Stimulated activated naive CD8-positive, alpha-beta T cell treated with anti-CD3 and anti-CD28 coated beads, Interleukin-15, Interleukin-2, amounts not matched to agents 100 ng/mL and 50 ng/mL, for 24 hours (primary cell): ENCODE measurements around the gene PTPRQ.
"Not testable (repeated sequence)": the region's sequence is repeated elsewhere in the genome, so short reads cannot be mapped to it uniquely, and the experiment has no call there.

Experiments used
- H3K27ac Mint-ChIP-seq: one replicate; pipeline ENCODE4 v1.8.0; 2021; ENCODE audit warnings: mild to moderate bottlenecking, mixed read lengths
- H3K27me3 Mint-ChIP-seq: one replicate; pipeline ENCODE4 v1.8.0; 2021; ENCODE audit warnings: mixed read lengths
- H3K36me3 Mint-ChIP-seq: one replicate; pipeline ENCODE4 v1.8.0; 2021; ENCODE audit warnings: low read depth, mixed read lengths
- H3K4me1 Mint-ChIP-seq: one replicate; pipeline ENCODE4 v1.8.0; 2021; ENCODE audit warnings: low read depth, mixed read lengths
- H3K4me3 Mint-ChIP-seq: one replicate; pipeline ENCODE4 v1.8.0; 2021; ENCODE audit warnings: mild to moderate bottlenecking, mixed read lengths
- H3K9me3 Mint-ChIP-seq: one replicate; pipeline ENCODE4 v1.8.0; 2021; ENCODE audit warnings: mixed read lengths

The PTPRQ gene

DNA sequence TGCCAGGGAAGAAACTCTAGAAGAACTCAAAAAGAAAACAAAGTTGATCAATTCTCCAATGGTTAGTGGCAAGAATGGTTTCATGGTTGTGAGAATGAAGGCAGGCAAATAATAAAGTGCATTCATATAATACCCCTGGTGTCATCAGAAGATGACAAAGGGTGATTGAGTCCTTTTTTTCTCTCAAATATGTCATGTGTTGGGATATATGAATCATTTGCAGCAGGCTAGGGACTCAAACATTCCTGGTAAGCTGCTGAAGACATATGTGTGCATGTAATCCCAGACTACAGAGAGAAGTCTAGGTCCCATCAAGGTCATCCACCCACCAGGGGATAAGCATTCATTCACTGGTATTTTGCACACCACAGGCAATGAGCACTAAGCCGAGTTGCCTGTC lies 181.0 kb downstream of the PTPRQ start:
- H3K27me3 Mint-ChIP-seq, result no peaks in the 10 kb centered on the region
- no peak overlapping the region for H3K4me3 Mint-ChIP-seq
- no peak overlapping the region for H3K27ac Mint-ChIP-seq
- H3K4me1 Mint-ChIP-seq, result no peaks in the 10 kb centered on the region
- H3K9me3 Mint-ChIP-seq, result no peaks in the 10 kb centered on the region
- no peaks in the 10 kb centered on the region for H3K36me3 Mint-ChIP-seq

DNA sequence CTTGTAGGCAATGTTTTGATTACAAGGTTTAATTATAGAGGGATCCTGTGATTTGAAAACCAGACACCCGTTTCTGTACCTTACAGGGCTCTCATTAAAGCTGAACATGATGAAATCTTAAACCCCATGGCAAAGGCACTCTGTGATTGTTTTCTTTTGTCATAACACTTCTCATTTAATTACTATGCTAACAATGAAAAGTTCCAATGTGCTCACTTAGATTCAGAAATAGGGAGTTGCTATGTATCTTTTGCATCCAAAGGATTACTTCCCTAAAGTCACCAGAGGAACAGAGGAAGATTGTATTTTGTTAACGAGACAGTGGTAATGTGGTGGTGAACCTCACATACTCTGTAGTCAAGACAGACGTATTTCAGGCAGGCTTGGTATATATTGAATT lies 181.9 kb downstream of the PTPRQ start:
- H3K4me3 Mint-ChIP-seq, result no peak overlapping the region
- no peaks in the 10 kb centered on the region for H3K36me3 Mint-ChIP-seq
- no peaks in the 10 kb centered on the region for H3K27me3 Mint-ChIP-seq
- H3K4me1 Mint-ChIP-seq, result no peaks in the 10 kb centered on the region
- no peaks in the 10 kb centered on the region for H3K9me3 Mint-ChIP-seq
- H3K27ac Mint-ChIP-seq, result no peak overlapping the region

GRCh38 chr12:80627782-80628181 lies 183.7 kb downstream of the PTPRQ start:
- Mint-ChIP-seq H3K4me1 (no peaks in the 10 kb centered on the region), H3K27me3 (no peaks in the 10 kb centered on the region), H3K36me3 (no peaks in the 10 kb centered on the region), H3K4me3 (no peak overlapping the region), H3K9me3 (no peaks in the 10 kb centered on the region), H3K27ac (no peak overlapping the region)

- no peaks in the 10 kb centered on the region for H3K36me3 Mint-ChIP-seq
- no peaks in the 10 kb centered on the region for H3K4me1 Mint-ChIP-seq
- no peaks in the 10 kb centered on the region for H3K9me3 Mint-ChIP-seq
- no peak overlapping the region for H3K27ac Mint-ChIP-seq
- H3K4me3 Mint-ChIP-seq, result no peak overlapping the region
- H3K27me3 Mint-ChIP-seq, result no peaks in the 10 kb centered on the region
Observed at GRCh38 chr12:80632835-80633234, 188.8 kb downstream of the PTPRQ start.

DNA sequence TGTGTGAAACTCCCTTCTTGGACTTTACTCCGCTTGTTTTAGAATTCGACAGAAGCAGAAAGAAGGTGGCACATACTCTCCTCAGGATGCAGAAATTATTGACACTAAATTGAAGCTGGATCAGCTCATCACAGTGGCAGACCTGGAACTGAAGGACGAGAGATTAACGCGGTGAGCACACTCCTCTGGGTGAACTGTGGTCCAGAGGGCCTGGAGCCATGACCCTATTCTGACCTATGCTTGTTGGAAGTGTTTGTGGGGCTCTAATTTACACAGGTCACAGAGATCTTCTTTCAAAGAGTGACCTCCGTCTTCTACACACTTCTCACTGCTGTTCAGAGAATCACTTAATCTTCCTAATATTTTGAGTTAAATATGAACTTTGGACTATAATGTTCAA lies 190.9 kb downstream of the PTPRQ start:
- H3K27ac Mint-ChIP-seq, result no peak overlapping the region

DNA sequence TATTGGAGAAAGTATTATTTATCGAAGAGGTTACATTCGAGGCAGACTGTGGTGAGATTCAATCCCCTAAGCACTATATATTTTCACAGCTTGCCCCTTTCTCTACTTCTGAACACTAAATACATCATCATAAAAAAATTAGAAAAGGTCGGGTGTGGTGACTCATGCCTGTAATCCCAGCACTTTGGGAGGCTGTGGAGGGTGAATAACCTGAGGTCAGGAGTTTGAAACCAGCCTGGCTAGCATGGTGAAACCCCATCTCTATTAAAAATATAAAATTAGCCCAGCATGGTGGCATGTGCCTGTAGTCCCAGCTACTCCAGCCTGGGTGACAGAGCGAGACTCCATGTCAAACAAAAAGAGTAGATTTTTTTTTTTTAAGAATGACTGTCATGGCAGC lies 192.8 kb downstream of the PTPRQ start:
- Mint-ChIP-seq H3K9me3 (peaks cover 11% of the 10 kb centered on the region), H3K27me3 (no peaks in the 10 kb centered on the region)

More for the DNA sequence above, 190.9 kb downstream of the PTPRQ start:
- no peaks in the 10 kb centered on the region for H3K27me3 Mint-ChIP-seq
- no peak overlapping the region for H3K4me3 Mint-ChIP-seq
- H3K4me1 Mint-ChIP-seq, result no peaks in the 10 kb centered on the region
- H3K36me3 Mint-ChIP-seq, result no peaks in the 10 kb centered on the region
- H3K9me3 Mint-ChIP-seq, result peaks cover 5% of the 10 kb centered on the region

GRCh38 chr12:80641936-80642335 lies 197.9 kb downstream of the PTPRQ start:
- Mint-ChIP-seq H3K36me3 (no peaks in the 10 kb centered on the region), H3K4me1 (no peaks in the 10 kb centered on the region), H3K27ac (no peak overlapping the region), H3K27me3 (no peaks in the 10 kb centered on the region), H3K4me3 (no peak overlapping the region), H3K9me3 (peaks cover 16% of the 10 kb centered on the region)

More for the DNA sequence above, 192.8 kb downstream of the PTPRQ start:
- no peak overlapping the region for H3K27ac Mint-ChIP-seq
- H3K36me3 Mint-ChIP-seq, result no peaks in the 10 kb centered on the region
- H3K4me3 Mint-ChIP-seq, result no peak overlapping the region
- no peaks in the 10 kb centered on the region for H3K4me1 Mint-ChIP-seq

DNA sequence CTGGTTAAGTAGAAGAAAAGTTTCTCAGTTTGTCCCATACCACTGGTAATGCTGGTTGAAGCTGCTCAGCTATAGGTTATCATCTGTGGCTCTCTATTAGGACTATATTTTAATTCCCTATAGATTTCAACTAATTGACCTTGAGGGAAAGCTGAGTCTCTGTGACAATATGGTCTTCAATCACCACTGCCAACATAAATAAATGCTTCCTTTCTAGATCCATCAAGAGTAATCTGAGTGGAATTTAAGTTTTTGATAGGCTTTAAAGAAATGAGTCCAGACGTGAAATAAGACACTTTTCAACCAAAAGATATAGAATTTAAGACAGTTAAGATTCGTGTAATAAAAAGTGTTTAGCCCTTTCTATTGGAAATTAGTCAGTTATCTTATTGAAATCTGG lies 199.9 kb downstream of the PTPRQ start:
- Mint-ChIP-seq H3K4me3 (no peak overlapping the region), H3K9me3 (peaks cover 12% of the 10 kb centered on the region), H3K36me3 (no peaks in the 10 kb centered on the region), H3K27ac (no peak overlapping the region), H3K4me1 (no peaks in the 10 kb centered on the region), H3K27me3 (no peaks in the 10 kb centered on the region)

DNA sequence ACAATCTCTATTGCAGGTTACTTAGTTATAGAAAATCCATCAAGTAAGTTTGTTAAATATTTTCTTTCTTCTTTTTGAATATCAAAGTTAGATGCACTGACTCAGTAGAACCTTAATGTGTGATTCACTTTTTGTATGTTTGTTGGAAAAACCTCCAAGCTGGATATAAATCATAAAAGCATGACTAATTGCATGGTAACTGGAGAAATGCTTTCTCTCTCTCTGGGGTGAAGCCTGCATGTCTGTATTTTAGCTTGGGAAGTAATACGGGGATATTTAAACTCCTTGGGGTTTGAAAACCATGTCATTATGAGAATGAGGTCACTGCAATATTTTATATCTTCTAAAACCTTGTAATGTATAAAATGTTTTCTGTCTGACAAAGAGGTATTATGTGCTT lies 204.8 kb downstream of the PTPRQ start:
- H3K27ac Mint-ChIP-seq, result no peak overlapping the region
- H3K4me1 Mint-ChIP-seq, result no peaks in the 10 kb centered on the region
- H3K36me3 Mint-ChIP-seq, result no peaks in the 10 kb centered on the region
- no peaks in the 10 kb centered on the region for H3K27me3 Mint-ChIP-seq
- no peaks in the 10 kb centered on the region for H3K9me3 Mint-ChIP-seq
- no peak overlapping the region for H3K4me3 Mint-ChIP-seq

- no peak overlapping the region for H3K4me3 Mint-ChIP-seq
- H3K27me3 Mint-ChIP-seq, result no peaks in the 10 kb centered on the region
- no peaks in the 10 kb centered on the region for H3K4me1 Mint-ChIP-seq
- H3K9me3 Mint-ChIP-seq, result no peaks in the 10 kb centered on the region
- no peak overlapping the region for H3K27ac Mint-ChIP-seq
- H3K36me3 Mint-ChIP-seq, result no peaks in the 10 kb centered on the region
Observed at GRCh38 chr12:80655751-80656150, 211.7 kb downstream of the PTPRQ start.

GRCh38 chr12:80659512-80660063 lies 215.6 kb downstream of the PTPRQ start:
- H3K4me3 Mint-ChIP-seq, result no peak overlapping the region
- no peaks in the 10 kb centered on the region for H3K36me3 Mint-ChIP-seq
- H3K27ac Mint-ChIP-seq, result no peak overlapping the region
- H3K9me3 Mint-ChIP-seq, result no peaks in the 10 kb centered on the region
- no peaks in the 10 kb centered on the region for H3K27me3 Mint-ChIP-seq
- H3K4me1 Mint-ChIP-seq, result no peaks in the 10 kb centered on the region

GRCh38 chr12:80662586-80662985 lies 218.6 kb downstream of the PTPRQ start:
- H3K36me3 Mint-ChIP-seq, result no peaks in the 10 kb centered on the region
- no peaks in the 10 kb centered on the region for H3K4me1 Mint-ChIP-seq
- H3K9me3 Mint-ChIP-seq, result peaks cover 5% of the 10 kb centered on the region
- H3K27ac Mint-ChIP-seq, result no peak overlapping the region
- no peak overlapping the region for H3K4me3 Mint-ChIP-seq
- no peaks in the 10 kb centered on the region for H3K27me3 Mint-ChIP-seq

DNA sequence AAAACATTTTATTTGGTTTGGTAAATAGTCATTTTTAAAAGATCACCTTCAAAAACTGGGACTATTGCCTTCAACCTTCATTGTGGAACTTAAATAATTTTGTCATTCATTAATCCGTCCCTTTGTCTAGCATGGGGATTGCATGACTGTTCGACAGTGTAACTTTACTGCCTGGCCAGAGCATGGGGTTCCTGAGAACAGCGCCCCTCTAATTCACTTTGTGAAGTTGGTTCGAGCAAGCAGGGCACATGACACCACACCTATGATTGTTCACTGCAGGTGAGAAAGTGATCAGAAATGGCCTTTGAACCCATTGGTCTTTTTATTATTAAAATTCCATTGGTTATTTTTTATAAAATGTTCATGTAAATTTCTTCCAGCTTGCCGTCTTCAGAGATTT lies 226.2 kb downstream of the PTPRQ start:
- H3K4me3 Mint-ChIP-seq, result no peak overlapping the region

GRCh38 chr12:80676042-80676636 lies 232.1 kb downstream of the PTPRQ start:
- H3K4me1 Mint-ChIP-seq, H3K27me3 Mint-ChIP-seq, H3K36me3 Mint-ChIP-seq, H3K9me3 Mint-ChIP-seq, H3K27ac Mint-ChIP-seq, H3K4me3 Mint-ChIP-seq: not testable (repeated sequence)

More for the DNA sequence above, 226.2 kb downstream of the PTPRQ start:
- H3K36me3 Mint-ChIP-seq, result no peaks in the 10 kb centered on the region
- peaks cover 8% of the 10 kb centered on the region for H3K9me3 Mint-ChIP-seq
- no peak overlapping the region for H3K27ac Mint-ChIP-seq
- H3K27me3 Mint-ChIP-seq, result no peaks in the 10 kb centered on the region
- no peaks in the 10 kb centered on the region for H3K4me1 Mint-ChIP-seq

- no peak overlapping the region for H3K27ac Mint-ChIP-seq
- no peaks in the 10 kb centered on the region for H3K4me1 Mint-ChIP-seq
- H3K27me3 Mint-ChIP-seq, result no peaks in the 10 kb centered on the region
- no peaks in the 10 kb centered on the region for H3K36me3 Mint-ChIP-seq
- H3K9me3 Mint-ChIP-seq, result peaks cover 1% of the 10 kb centered on the region
- no peak overlapping the region for H3K4me3 Mint-ChIP-seq
Observed at GRCh38 chr12:80676856-80677255, 232.8 kb downstream of the PTPRQ start.

DNA sequence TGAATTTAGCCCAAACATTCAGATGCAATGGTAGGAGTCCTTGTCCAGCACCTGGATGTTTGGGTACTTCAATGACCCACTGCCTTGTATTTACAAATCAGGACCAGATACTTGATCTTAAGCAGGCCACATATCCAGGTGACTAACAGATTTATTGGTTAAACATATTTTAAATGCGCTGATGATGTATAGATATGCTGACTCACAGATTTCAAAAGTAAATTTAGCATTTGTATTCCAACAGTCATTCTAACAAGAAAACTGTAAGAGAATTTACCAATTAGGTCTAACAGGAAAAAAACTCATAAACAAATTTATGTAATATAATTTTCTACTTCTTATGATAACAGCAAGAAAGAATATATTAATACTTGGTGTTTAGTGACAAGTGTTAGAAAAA lies 234.0 kb downstream of the PTPRQ start:
- Mint-ChIP-seq H3K27ac (no peak overlapping the region), H3K4me3 (no peak overlapping the region), H3K9me3 (no peaks in the 10 kb centered on the region), H3K27me3 (no peaks in the 10 kb centered on the region), H3K4me1 (no peaks in the 10 kb centered on the region), H3K36me3 (no peaks in the 10 kb centered on the region)
